Mesothelial cell of epicardium (in vitro differentiated cells): ENCODE measurements around the gene CIC. TPM values are rescaled to one million over a fixed set of nuclear protein-coding genes. Genes with fewer than 3 reads are reported as not detected.
A peak's percentile ranks its signal among the peaks of the same experiment; 100 is the strongest.

Experiments used
- DNase-seq, 2 experiments: peaks; one replicate each; pipeline ENCODE4 v3.0.0; 2021; ENCODE audit warnings: low spot score in 2 of 2; ENCODE audit not compliant: unreplicated experiment in 2 of 2
- H3K27ac Mint-ChIP-seq: 2 replicates; pipeline ENCODE4 v1.8.0; 2021; ENCODE audit warnings: mixed read lengths
- H3K27me3 Mint-ChIP-seq: 2 replicates; pipeline ENCODE4 v1.8.0; 2021; ENCODE audit warnings: low read depth, mixed read lengths
- H3K36me3 Mint-ChIP-seq: 2 replicates; pipeline ENCODE4 v1.8.0; 2021; ENCODE audit warnings: mixed read lengths
- H3K4me1 Mint-ChIP-seq: 2 replicates; pipeline ENCODE4 v1.8.0; 2021; ENCODE audit warnings: mixed read lengths
- H3K4me3 Mint-ChIP-seq: 2 replicates; pipeline ENCODE4 v1.8.0; 2021; ENCODE audit warnings: mild to moderate bottlenecking, moderate library complexity, mixed read lengths
- H3K9me3 Mint-ChIP-seq: 2 replicates; pipeline ENCODE4 v1.8.0; 2021; ENCODE audit warnings: mixed read lengths
- CTCF ChIP-seq: fragments of 200-600 bp; sonication (generic); IDR thresholded peaks from one replicate; pipeline ENCODE4 v1.5.0; 2021; ENCODE audit warnings: antibody characterized with exemption; ENCODE audit not compliant: unreplicated experiment
- total RNA-seq: library from RNA; stranded (reverse); gene quantifications from 3 replicates; pipeline ENCODE4 v1.2.1, GENCODE V29; 2021

CIC gene
- total RNA-seq, 1 donor from 2014 or later, result 90.9 TPM

DNA sequence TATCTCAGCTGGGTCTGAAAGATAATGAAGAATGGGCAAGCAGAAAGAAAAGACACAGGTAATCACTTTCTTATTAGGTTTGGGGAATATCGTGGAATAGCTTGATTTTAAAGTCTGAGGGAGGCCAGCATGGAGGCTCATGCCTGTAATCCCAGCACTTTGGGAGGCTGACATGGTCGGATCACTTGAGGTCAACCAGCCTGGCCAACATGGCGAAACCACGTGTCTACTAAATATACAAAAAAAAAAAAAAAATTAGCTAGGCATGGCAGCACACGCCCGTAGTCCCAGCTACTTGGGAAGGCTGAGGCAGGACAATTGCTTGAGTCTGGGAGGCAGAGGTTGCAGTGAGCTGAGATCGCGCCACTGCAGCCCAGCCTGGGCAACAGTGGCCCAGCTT, 34.8 kb downstream of the CIC start:
- peak overlapping the region; percentile 68 for H3K27ac Mint-ChIP-seq
- DNase-seq, result no peak
- H3K4me1 Mint-ChIP-seq, result peaks cover 29% of the 10 kb centered on the region
- H3K9me3 Mint-ChIP-seq, result no peaks in the 10 kb centered on the region
- TF ChIP-seq CTCF, result no peak
- H3K4me3 Mint-ChIP-seq, result no peak overlapping the region
- no peaks in the 10 kb centered on the region for H3K27me3 Mint-ChIP-seq
- peaks cover 5% of the 10 kb centered on the region for H3K36me3 Mint-ChIP-seq

GRCh38 chr19:42306646-42307045, 37.6 kb downstream of the CIC start:
- no peak overlapping the region for H3K4me3 Mint-ChIP-seq
- no peak for DNase-seq
- no peaks in the 10 kb centered on the region for H3K36me3 Mint-ChIP-seq
- peaks cover 5% of the 10 kb centered on the region for H3K27me3 Mint-ChIP-seq
- H3K4me1 Mint-ChIP-seq, result peaks cover 19% of the 10 kb centered on the region
- H3K27ac Mint-ChIP-seq, result no peak overlapping the region
- TF ChIP-seq CTCF, result no peak
- no peaks in the 10 kb centered on the region for H3K9me3 Mint-ChIP-seq

- Mint-ChIP-seq H3K27me3 (peaks cover 30% of the 10 kb centered on the region), H3K4me3 (no peak overlapping the region), H3K9me3 (no peaks in the 10 kb centered on the region), H3K36me3 (no peaks in the 10 kb centered on the region), H3K27ac (no peak overlapping the region), H3K4me1 (peaks cover 4% of the 10 kb centered on the region)
- no peak for TF ChIP-seq CTCF
- no peak for DNase-seq
Measured at GRCh38 chr19:42309686-42310085, 40.6 kb downstream of the CIC start.

GRCh38 chr19:42311657-42312056, 42.6 kb downstream of the CIC start:
- DNase-seq, result no peak
- no peaks in the 10 kb centered on the region for H3K9me3 Mint-ChIP-seq
- TF ChIP-seq CTCF, result no peak
- H3K36me3 Mint-ChIP-seq, result no peaks in the 10 kb centered on the region
- peaks cover 45% of the 10 kb centered on the region for H3K27me3 Mint-ChIP-seq
- no peak overlapping the region for H3K27ac Mint-ChIP-seq
- H3K4me3 Mint-ChIP-seq, result no peak overlapping the region
- peaks cover 4% of the 10 kb centered on the region for H3K4me1 Mint-ChIP-seq

DNA sequence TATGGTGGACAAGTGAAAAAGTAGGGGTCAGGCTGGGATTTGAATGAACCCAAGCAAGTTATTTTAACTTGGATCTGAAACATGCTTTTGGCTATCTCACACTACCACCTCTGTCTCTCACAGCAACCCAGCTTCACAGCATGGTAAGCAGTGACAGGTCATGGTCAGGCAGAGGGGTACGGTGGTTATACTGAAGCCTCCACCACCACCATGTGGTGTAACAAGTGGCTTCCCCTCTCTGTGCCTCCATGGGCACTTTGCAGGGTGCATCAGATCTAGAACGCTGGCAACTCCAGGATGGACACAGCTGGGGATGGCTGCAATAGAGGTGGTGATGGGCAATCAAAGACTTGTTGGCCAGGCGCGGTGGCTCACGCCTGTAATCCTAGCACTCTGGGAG, 43.3 kb downstream of the CIC start:
- H3K4me1 Mint-ChIP-seq, result peaks cover 7% of the 10 kb centered on the region
- TF ChIP-seq CTCF, result no peak
- no peaks in the 10 kb centered on the region for H3K36me3 Mint-ChIP-seq
- peak overlapping the region; percentile 60 for H3K4me3 Mint-ChIP-seq
- H3K27me3 Mint-ChIP-seq, result peaks cover 52% of the 10 kb centered on the region
- DNase-seq, result no peak
- no peaks in the 10 kb centered on the region for H3K9me3 Mint-ChIP-seq
- no peak overlapping the region for H3K27ac Mint-ChIP-seq

GRCh38 chr19:42313096-42313839, 44.2 kb downstream of the CIC start, which contains the start of gene TMEM145:
Gene TMEM145, plus strand, starts transcription at chr19:42313309. Its CDS starts 68 bp downstream, at chr19:42313377.
- Mint-ChIP-seq H3K4me1 (peaks cover 7% of the 10 kb centered on the region), H3K4me3 (peak within 1 kb of the TSS; percentile 63), H3K9me3 (no peaks in the 10 kb centered on the region), H3K27ac (no peak within 1 kb of the TSS), H3K36me3 (no peaks in the 10 kb centered on the region), H3K27me3 (peaks cover 57% of the 10 kb centered on the region)
- no peak for TF ChIP-seq CTCF
- peak in 1 of 2 experiments; percentile 62 for DNase-seq
